Measurements from ENCODE around the gene BAIAP2L1.
A peak's percentile ranks its signal among the peaks of the same experiment; 100 is the strongest.

The BAIAP2L1 gene

DNA sequence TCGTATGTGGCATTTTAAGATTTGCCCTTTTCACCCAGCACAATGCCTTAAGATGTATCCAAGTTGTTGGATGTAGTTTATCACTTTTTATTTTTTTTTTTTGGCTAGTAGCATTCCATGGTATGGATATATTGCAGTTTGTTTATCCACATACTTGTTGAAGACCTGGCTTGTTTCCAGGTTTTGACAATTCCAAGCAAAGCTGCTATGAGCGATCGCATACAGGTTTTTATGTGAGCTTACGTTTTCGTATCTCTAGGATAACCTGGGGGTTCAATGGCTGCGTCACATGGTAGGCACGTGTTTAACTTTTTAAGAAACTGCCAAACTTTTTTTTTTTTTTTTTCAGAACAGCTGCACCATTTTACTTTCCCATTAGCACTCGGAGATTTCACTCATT lies 32.2 kb downstream of the BAIAP2L1 start:
- no peaks in the 10 kb centered on the region for H3K9me3 ChIP-seq (ENCODE audit: control insufficient read depth, low read length)
- no peak overlapping the region for H3K27ac ChIP-seq
- H3K27me3 ChIP-seq (ENCODE audit: control insufficient read depth, insufficient read depth, low read length) = no peaks in the 10 kb centered on the region
- H3K9ac ChIP-seq = no peak overlapping the region
- H3K4me2 ChIP-seq (ENCODE audit: low read length) = no peak overlapping the region
- no peaks in the 10 kb centered on the region for H3K79me2 ChIP-seq
- no peak overlapping the region for H2AFZ ChIP-seq
- no peaks in the 10 kb centered on the region for H3K36me3 ChIP-seq (ENCODE audit: control insufficient read depth, insufficient read depth, low read length)
- H3K4me1 ChIP-seq = peaks cover 4% of the 10 kb centered on the region
- no peak overlapping the region for H3K4me3 ChIP-seq (ENCODE audit: low read depth, low read length)
- TF ChIP-seq, protein P1, sequence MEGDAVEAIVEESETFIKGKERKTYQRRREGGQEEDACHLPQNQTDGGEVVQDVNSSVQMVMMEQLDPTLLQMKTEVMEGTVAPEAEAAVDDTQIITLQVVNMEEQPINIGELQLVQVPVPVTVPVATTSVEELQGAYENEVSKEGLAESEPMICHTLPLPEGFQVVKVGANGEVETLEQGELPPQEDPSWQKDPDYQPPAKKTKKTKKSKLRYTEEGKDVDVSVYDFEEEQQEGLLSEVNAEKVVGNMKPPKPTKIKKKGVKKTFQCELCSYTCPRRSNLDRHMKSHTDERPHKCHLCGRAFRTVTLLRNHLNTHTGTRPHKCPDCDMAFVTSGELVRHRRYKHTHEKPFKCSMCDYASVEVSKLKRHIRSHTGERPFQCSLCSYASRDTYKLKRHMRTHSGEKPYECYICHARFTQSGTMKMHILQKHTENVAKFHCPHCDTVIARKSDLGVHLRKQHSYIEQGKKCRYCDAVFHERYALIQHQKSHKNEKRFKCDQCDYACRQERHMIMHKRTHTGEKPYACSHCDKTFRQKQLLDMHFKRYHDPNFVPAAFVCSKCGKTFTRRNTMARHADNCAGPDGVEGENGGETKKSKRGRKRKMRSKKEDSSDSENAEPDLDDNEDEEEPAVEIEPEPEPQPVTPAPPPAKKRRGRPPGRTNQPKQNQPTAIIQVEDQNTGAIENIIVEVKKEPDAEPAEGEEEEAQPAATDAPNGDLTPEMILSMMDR (IDR thresholded peaks at IDR 0.05) = no peak

DNA sequence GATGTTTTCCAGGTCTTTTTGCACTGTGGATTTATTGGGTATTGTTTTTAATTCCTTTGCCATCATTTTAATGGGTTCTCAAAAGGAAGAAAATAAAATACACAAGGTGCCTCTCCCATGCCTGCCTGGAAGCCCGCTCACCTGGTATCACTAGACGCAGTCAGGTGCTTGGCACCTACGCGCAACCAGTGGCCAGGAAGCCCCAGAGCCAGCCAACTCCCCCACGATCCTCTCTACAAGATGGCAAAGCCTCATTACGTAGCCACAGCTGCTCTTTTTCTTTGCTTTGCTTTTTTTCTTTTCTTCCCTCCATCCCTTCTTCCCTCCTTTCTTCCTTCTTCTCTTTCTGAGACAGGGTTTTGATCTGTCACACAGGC lies 34.3 kb downstream of the BAIAP2L1 start:
- TF ChIP-seq, protein P1 (IDR thresholded peaks at IDR 0.05) = no peak
- peaks cover 4% of the 10 kb centered on the region for H3K4me1 ChIP-seq
- no peak overlapping the region for H3K9ac ChIP-seq

DNA sequence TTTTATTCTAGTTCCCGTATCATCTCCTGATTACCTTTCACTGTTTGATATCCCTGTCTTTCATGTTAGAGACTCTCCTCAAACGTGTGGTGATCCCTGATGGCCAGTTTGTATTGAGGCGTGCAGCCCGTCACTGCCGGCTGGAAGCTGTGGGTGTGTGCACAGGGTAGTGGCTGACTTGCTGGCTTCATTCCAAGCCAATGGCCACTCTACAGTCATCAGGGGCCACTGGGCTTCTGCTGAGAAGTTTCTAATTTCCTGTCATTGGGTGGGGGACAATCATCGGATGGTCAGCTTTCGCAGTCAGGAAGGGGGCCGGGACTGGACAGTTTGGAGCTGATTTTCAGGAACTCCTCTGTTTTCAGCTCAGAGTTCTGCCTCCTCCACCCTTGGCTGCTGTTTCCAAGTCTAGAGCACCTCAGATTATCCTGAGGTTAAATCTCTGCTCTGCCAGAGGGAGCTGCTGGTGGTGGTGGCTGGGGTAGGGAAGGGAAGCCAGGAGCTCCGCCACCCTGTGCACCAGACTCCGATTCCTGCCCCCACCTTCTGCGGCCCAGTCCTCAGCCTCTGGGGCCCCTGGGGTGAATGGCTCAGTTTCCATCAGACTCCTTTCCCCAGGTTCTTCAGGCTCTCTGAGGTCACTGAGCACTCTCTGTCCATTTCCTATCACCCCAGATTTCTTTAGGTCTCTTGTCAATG lies 34.9 kb downstream of the BAIAP2L1 start:
- TF ChIP-seq, protein P1 (IDR thresholded peaks at IDR 0.05) = no peak
- no peak overlapping the region for H3K4me2 ChIP-seq (ENCODE audit: low read length)
- no peaks in the 10 kb centered on the region for H3K79me2 ChIP-seq
- H3K27ac ChIP-seq = peak overlapping the region; percentile 58
- H3K27me3 ChIP-seq (ENCODE audit: control insufficient read depth, insufficient read depth, low read length) = no peaks in the 10 kb centered on the region
- H3K4me1 ChIP-seq = peaks cover 4% of the 10 kb centered on the region
- H3K9ac ChIP-seq = no peak overlapping the region
- no peaks in the 10 kb centered on the region for H3K9me3 ChIP-seq (ENCODE audit: control insufficient read depth, low read length)
- no peaks in the 10 kb centered on the region for H3K36me3 ChIP-seq (ENCODE audit: control insufficient read depth, insufficient read depth, low read length)
- peak overlapping the region; percentile 14 for H2AFZ ChIP-seq
- no peak overlapping the region for H3K4me3 ChIP-seq (ENCODE audit: low read depth, low read length)

More for the DNA sequence above, 34.3 kb downstream of the BAIAP2L1 start:
- Histone ChIP-seq H3K4me2 (ENCODE audit: low read length) (no peak overlapping the region), H3K79me2 (no peaks in the 10 kb centered on the region), H3K4me3 (ENCODE audit: low read depth, low read length) (no peak overlapping the region), H2AFZ (no peak overlapping the region), H3K9me3 (ENCODE audit: control insufficient read depth, low read length) (no peaks in the 10 kb centered on the region), H3K27me3 (ENCODE audit: control insufficient read depth, insufficient read depth, low read length) (no peaks in the 10 kb centered on the region), H3K36me3 (ENCODE audit: control insufficient read depth, insufficient read depth, low read length) (no peaks in the 10 kb centered on the region), H3K27ac (peak overlapping the region; percentile 58)

DNA sequence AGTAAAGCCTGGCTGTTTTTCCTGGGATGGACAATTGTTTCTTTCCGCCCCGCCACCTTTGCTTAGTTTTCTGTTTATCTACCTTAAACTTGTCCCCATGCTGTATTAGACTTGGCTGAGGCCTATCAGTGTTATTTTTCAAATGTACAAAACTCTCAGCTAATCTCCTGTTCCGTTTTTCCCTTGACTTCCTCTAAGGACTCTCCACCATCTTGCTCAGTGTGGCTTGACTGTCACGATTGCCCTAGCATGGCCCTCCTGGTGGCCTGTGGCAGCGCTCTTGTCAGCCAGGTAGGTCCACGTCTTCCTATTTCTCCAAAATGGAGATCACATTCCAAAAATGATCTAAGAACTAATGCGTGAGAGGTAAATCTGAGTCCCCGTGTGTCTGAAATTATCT lies 36.7 kb downstream of the BAIAP2L1 start:
- Histone ChIP-seq H3K27ac (no peak overlapping the region), H2AFZ (no peak overlapping the region), H3K9ac (no peak overlapping the region), H3K9me3 (ENCODE audit: control insufficient read depth, low read length) (no peaks in the 10 kb centered on the region), H3K36me3 (ENCODE audit: control insufficient read depth, insufficient read depth, low read length) (no peaks in the 10 kb centered on the region), H3K79me2 (no peaks in the 10 kb centered on the region), H3K4me3 (ENCODE audit: low read depth, low read length) (no peak overlapping the region), H3K27me3 (ENCODE audit: control insufficient read depth, insufficient read depth, low read length) (no peaks in the 10 kb centered on the region), H3K4me2 (ENCODE audit: low read length) (no peak overlapping the region), H3K4me1 (peaks cover 12% of the 10 kb centered on the region)
- TF ChIP-seq, protein P1 (IDR thresholded peaks at IDR 0.05) = no peak

DNA sequence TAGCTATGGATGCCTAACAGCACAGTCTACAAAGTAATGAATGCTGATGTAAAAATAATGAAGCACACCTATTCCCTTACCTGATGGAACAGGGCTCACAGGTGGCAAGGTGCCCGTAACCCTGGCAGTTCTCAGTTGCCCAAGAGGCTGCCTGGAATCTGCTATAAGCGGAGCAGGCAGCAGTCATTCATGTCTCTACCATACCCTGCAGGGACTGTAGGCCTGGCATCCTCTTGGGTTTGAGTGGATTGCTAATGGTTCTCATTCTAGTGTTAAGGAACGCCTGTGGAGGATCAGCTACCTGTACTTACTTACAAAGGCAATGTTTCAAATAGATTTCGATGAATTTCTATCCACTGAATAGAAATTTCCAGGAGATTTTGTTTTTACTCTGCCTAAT lies 38.4 kb downstream of the BAIAP2L1 start:
- Histone ChIP-seq H3K4me2 (ENCODE audit: low read length) (no peak overlapping the region), H3K9me3 (ENCODE audit: control insufficient read depth, low read length) (no peaks in the 10 kb centered on the region), H2AFZ (no peak overlapping the region), H3K27ac (no peak overlapping the region), H3K9ac (no peak overlapping the region), H3K79me2 (no peaks in the 10 kb centered on the region), H3K36me3 (ENCODE audit: control insufficient read depth, insufficient read depth, low read length) (no peaks in the 10 kb centered on the region), H3K4me1 (peaks cover 16% of the 10 kb centered on the region), H3K27me3 (ENCODE audit: control insufficient read depth, insufficient read depth, low read length) (no peaks in the 10 kb centered on the region), H3K4me3 (ENCODE audit: low read depth, low read length) (no peak overlapping the region)
- TF ChIP-seq, protein P1 (IDR thresholded peaks at IDR 0.05) = no peak

Measured in parathyroid adenoma (tissue), 2 donors.